HG03045 (cell line): ENCODE data around the gene GPRC5B.

Experiments
- ATAC-seq: cut with Tn5 transposase; IDR thresholded peaks from one replicate; pipeline ENCODE4 v1.9.1; 2021; ENCODE audit warnings: mild to moderate bottlenecking, moderate library complexity; ENCODE audit not compliant: unreplicated experiment

GPRC5B gene

DNA sequence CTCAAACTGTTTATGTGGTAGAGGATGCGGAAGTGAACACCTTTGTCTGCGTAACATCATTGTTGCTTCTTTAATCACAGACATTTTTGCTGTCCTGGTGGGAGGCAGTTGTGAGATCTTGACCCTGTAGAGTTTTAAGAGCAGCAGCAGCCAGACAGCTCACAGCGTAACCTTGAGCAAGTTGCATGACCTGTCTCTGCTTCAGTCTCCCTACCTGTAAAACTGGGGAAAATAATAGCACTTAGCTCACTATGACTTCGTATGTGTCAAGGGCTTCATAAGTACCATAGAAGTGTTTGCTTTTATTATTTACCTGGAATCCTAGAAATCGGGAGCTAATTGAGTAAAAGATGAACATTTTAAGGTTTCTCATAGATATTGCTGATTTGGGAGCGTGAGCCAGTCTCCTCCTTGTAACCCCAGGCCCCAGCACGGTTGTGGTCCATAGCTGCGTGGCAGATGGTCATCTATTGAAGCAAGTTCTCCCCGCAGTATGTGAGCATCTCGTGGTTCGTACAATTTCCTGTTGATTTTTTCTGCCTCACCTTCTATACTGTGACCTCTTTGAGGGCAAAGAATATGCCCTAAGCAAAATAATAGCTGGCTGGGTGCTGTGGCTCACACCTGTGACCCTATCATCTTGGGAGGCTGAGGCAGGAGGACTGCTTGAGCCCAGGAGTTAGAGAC is 34.4 kb downstream of the GPRC5B start:
- ATAC-seq = no peak

DNA sequence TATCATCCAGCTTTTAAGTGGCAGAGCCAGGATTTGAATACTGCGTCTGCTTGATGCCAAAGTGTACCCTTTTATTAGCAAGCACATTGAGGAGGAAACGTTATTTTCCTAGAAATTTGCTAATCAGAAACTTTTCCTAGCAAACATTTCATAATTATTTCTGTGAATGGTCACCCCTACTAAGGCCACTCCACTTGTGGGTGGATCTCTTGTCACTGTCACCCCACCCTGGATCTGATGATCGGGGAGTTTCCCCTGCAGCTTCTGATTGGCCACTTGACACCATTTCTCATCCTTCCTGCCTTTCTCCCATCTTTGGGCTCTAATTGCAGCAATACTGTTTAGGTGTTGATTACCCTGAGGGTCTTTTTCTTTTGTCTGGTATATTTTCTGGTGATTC is 35.9 kb downstream of the GPRC5B start:
- ATAC-seq = no peak

DNA sequence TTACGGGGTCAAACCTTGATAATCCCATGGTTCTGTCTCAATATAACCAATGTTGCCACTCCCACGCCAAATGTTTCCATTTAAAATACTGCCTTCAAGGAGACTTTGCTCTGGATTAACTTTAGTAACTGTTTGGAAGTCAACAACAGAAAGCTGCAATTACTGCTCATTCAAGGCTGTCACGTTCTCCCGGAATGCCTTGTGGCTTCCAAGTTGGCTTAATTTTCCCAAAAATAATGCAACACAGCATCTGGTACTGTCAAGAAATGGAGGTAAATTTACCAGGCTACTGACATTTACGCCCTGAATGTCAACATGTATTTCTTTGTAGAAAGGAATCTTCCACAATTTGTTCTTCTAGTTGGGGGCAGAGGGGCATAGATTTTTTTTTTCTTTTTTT is 38.2 kb downstream of the GPRC5B start:
- ATAC-seq = no peak

DNA sequence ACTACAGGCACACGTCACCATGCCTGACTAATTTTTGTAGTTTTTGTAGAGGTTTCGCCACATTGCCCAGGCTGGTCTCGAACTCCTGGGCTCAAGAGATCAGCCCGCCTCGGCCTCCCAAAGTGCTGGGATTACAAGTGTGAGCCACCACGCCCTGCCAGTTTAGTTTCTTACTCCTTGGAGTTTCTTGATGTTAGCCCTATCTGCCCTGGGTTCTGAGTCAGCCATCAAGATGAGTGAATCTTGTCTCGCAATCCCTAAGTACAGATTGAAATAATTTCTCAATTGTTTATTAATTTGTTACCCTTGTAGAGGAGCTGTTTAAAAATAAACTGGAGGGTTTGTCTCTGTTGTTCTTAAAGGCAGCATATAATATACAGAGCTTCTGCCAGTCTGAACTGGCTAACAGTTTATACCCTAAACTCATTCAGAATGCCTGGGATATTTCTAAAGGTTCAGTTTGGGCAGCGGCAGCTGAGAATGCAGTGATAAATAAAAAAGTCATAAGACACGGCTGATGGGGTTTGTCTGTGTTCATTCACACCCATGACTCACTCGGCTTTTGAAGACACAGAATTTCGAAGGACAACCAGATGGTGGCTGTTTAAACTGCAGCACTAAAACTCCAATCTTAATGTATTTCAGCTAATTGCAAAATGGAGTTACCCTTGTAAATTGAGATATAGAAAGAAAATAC is 39.6 kb downstream of the GPRC5B start:
- no peak for ATAC-seq

DNA sequence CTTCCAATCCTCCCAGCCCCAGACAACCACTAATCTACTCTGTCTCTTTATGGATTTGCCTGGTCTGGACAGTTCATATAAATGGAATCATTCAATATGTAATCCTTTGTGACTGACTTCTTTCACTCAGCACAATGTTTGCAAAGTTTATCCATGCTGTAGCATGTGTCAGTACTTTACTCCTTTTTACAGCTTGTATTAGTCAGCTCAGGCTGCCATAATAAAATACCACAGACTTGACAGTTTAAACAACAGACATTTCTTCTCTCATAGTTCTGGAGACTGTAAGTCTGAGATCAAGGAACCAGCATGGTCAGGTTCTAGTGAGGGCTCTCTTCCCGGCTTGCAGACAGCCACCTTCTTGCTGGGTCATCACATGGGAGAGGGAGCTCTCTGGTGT is 41.3 kb downstream of the GPRC5B start:
- no peak for ATAC-seq

DNA sequence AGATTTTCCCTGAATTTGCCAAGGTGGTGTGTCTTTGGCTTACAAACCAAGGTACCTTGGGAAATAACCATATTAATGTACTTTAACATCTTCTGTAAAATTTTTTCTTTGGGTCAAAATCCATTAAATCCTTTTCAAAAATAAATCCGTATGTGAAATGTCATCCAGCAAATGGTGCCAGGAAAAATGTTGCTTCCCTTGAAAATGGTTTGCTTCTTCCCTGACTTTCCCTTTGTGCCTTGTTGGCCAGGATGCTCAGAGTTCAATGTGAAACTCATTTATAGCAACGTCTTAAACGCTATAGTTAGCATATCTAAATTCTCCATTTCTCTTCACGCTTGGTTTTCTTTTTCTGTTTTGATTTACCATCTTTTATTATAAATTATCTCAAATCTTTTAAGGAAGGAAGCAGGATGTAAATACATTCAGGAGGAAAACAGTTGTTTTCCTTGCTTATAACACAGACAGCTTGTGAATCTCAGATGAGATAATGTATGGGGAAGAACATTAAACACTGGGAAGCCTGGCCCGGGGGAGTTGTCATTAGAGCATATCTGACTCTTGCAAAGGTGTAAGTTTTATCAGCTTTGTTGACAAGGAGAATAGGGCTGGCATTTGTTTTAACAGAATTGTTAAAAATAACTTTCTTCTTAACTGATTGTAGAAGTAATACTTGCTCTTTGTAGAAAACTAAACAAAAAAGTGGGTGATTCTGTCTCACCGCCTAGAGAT is 42.1 kb downstream of the GPRC5B start:
- ATAC-seq = no peak

DNA sequence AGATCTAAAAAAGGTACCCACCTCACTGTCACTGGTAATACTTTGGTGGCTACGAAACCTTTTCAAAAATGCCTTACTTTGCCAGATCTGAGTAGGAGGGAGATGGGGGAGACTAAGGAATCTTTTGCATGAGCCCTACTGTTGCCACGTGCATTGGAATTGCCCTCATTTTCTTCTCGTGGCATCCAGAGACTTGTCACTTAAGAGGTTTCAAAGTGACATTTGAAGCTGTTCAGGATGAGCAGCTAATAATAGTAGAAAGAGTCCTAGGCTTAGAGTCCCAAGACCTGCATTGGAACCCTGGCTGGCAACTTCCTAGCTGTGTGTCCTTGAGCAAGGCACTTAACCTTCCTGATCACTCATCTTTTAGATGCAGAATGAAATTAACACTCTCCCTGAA is 43.5 kb downstream of the GPRC5B start:
- ATAC-seq = no peak

DNA sequence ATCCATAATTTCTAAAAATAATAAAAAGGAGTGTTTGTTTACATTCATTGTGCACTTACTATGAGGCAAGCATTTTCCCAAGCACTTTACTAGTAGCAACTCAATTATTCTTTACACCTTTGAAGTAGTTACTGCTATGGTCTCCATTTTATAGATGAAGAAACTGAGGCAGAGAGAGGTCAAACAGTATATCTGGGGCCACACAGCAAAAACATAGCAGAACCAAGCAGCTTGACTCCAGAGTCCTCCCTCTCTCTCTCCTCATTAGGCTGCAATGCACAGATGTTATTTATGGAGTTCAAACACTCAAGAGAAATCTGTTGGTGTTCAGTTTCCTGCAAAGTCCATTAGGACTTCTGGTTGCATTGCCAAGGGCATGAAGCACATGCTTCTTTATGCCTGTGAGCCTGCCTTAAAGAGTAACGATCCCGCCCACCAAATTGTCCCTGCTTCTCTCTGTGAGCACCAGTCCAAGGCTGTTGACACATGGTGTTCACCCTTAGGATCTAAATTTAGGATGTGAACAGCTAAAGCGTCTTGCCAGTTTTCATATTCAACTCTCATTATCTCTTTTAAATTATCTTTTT is 44.0 kb downstream of the GPRC5B start:
- ATAC-seq = no peak

DNA sequence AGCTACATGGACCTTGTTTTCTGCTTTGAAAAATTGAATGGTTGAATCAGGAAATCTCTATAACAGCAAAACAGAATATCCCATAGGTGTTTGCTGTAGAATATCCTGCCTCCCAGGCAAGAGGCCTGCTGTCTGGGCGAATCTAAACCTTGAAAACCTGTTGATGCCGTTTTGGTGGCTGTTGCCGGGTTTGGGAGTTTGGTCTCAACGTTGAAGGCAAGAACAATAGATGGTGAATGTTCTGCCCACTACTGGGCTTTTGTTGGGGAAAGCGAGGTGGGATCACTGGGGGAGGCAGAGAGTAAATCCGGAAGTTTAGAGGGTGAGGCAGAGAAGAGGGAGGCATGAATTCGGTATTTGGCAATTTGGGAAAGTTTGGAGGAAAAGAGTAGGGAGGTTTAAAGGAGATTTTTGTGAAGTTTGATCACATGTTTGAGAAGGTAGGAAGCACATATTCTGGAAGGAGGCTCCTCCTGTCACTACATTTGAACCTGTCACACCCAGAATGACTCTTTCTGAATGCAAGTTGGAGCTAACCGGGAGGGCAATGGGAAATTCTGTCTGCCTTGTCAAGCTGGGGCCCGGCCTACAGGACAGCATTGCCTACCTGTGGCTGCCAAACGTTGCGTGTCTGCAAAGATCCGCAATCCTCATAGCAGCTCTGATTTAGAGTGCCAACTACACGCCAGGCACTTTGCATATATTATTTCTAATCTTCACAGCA is 46.5 kb downstream of the GPRC5B start:
- no peak for ATAC-seq

DNA sequence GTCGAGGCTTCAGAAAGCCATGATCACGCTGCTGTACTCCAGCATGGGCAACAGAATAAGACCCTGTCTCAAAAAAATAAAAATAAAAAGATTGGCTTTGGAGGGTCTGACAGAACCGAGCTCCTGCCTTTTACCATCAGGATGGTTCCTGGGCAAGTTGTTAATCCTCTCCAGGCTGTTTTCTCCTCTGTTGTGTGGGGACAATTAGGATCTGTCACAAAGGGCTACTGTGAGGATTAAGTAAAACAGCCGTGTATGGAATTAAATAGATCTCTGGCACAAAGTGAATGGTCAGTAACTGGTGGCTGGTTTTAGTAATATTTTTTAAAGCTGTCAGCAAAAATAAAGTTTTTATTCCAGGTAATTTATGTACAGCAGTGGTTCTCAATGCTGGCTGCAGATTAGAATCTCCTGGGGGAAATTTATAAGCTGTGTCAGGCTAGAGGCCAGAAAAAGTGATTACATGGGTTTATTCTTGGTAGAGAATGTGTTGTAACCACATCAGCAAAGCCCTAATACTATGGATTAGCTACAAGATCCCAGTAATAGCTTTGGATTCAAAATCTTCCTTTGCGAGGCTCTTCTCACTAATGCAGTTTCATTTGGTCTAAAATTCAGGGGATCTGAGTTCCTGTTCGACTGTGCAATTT is 47.2 kb downstream of the GPRC5B start:
- ATAC-seq = no peak

DNA sequence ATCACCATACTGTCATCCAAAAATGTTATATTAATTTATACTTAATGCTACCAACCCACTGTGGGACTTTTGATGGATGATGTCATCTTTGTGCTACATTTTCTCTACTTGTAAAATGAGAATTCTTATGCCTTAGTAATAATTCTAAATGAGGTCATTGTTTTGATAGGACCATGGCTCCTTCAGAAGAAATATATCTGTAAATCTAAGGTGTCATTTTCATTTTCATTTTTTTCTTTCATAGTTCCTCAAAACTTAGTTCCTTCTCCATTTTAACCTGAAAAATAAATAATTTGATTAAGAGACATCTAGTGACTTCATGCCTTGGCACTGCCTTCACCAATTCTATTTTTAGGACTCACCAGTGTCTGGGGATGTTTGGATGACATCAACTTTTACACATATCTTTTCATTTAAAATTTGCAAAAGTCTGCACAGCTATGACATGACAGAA is 48.7 kb downstream of the GPRC5B start:
- no peak for ATAC-seq

DNA sequence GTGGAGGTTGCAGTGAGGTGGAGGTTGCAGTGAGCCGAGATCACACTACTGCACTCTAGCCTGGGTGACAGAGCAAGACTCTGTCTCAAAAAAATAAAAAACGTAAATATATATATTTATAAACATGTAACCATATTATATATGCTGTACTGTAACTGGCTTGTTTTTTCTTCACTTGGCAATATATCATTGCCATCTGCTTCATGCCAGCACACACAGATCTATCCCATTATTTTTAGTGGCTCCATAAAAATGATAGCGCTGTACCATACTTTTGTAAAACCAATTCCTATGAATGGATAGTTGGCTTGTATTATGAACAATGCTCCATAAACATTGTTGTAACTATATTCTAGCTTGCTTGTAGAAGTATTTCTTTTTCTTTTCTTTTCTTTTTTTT is 49.5 kb downstream of the GPRC5B start:
- ATAC-seq = no peak

DNA sequence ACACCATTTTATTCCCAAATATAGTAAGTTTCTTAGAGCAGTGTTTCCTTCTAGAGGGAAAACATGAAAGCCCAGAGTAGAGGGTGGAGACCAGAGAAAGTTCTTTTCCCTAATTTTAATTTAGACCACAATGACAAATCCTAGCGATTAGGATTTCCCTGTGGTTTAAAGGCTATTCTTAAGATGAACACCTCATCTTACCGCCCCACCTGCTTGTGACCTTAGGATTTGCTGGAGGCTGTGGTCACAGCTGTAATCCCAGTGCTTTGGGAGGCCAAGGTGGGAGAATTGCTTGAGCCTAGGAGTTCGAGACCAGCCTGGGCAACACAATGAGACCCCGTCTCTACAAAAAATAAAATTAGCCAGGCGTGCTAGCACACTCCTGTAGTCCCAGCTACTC is 51.1 kb downstream of the GPRC5B start:
- ATAC-seq = no peak

DNA sequence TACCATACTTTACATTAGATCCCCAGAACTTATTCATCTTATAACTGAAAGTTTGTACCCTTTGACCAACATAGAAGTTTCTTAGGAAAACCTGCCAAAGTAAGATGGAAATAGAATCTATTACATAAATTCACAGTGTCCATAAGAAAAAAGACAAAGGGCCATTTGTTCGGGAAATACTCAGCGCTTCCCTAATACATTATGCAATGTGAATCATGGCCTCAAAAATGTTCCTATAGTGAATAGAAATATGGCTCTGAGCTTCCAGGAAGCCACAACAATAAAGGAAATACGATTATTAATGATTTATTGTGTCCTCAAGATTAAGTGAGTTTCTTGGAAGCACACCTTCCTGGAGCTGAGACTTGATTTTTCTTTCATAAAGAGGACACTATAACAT is 51.5 kb downstream of the GPRC5B start:
- ATAC-seq = no peak

DNA sequence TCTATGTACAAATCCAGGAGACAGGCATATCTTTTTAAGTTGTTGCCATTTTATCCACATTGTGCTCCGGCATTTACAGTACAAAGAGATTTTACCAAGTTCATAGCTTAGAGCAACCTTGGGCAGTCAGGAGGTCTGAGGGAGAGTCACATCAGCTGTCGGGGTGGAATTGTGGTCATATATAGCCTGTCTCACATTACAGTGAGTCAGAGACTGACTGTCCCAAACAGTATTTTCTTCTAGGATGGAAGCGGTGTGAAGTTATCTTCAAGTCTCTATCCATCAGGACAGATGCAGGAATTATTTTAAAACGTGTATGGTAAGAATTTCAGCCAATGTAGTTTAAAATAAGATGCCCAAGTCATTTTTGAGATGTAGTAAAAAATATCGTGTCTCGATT is 53.0 kb downstream of the GPRC5B start:
- no peak for ATAC-seq

DNA sequence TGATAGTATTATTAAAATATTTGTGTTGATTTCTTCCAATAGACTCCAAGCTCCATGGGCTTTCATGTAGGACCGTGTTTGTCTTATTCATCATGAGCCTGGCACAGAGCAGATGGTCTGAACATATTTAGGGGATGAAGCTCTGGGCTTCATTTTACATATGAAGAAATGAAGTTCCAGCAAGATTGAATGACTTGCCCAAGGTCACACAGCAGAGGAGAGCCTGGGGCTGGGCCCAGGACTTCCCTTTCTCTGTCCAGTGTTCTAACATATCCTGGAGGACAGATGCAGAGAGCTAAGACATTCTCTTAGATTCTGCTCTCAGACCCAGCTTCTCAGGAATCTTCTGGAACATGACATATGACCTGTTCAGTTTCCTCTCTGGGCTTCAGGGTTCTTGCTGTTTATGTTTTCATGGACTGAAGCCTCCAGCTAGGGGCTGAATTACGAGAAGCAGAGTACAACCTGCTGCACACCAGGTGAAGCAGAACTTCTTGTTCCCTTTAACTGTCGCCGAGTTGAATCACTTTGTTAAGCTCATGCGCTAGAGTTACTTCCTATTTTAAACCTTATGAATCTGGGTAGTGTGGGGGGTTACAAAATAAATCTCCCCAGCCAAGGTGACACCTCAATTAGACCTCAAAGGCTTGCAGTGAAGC is 53.6 kb downstream of the GPRC5B start:
- no peak for ATAC-seq

DNA sequence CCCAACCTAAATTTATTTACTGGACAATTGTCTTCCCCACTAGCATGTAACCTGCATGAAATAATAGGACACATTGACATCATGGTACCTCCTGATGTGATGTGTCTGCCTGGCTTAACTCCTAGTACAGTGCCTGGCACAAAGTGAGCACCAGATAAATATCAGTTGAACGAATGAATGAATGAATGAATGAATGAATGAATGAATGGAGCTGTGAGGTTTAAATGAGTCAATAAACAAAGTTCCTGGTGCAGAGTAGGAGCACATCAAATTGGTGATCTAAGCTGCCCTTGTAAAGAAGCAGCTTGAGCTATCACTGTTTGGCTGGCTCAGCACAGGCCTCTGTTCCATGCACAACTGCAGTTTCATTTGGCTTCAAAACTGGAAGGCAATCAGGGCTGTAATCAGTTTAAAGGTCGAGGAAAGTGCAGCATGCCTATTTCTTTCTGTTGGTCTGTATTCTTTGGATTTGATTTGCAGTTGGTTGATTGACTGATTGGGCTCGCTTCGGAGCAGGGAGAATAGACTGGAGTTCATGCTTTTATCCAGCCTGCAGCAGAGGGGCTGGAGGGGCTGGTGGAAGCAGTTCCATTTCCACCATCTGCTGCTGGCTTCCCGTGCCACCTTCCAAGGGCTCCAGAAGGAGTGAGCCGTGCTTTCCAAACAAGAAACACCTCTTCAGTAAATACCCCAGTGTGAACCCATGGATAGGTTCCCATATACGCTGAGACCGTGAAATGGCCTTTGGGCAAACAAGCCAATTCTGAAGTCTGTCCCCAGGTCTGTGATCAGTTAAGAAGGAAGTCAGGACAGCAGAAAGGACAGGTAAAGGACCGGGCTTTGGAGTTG is 54.6 kb downstream of the GPRC5B start:
- ATAC-seq = no peak

DNA sequence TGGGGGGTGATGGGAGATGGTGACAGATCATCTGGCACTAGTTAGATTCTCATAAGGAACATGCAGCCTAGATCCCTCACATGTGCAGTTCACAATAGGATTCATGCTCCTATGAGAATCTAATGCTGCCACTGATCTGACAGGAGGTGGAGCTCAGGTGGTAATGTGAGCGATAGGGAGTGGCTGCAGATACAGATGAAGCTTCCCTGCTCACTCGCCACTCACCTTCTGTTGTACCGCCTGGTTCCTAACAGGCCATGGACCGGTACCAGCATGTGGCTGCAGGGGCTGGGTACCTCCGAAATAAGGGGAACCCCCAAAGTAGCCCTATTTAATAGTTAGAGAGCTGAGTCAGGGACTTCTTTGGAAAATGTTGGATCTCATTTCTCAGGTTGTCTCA is 60.4 kb downstream of the GPRC5B start:
- no peak for ATAC-seq

DNA sequence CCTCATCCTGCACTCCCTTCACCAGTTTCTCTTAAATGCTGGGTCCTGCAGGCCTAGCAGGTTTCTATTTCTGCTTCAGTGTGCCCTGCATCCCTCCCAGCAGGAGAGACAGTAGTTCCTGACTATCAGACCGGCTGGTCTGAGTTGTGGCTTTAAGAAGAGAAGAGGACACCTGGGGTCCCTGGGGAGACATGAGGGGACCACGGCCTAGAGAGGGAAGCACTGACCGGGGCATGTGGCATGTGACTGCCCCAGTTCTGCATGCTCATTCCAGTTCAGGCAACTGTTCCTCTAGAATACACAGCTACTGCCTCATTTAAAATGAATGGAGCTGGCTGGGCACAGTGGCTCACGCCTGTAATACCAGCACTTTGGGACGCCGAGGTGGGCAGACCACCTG is 61.3 kb downstream of the GPRC5B start:
- ATAC-seq = no peak
